ENCODE data around the gene POU6F1.

The POU6F1 gene

DNA sequence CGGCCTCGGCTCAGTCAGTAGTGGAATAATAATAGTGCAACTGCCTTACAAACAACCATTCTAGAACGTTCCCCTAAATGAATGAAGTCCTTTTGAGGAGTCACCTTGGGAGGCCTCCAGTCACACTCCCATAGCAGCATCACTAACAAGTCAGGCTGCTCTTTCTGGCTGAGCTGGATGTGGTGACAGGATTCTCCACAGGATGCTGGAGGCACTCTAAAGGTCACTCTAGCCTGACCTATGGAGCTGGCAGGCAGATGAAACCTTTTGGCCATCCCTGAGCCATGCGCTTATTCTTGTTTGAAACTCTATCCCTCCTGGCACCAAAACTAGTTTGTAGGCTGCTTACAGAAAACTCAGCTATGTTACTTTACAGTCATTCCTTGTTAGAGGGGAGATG, 27.0 kb downstream of the POU6F1 start:
- no peak for DNase-seq (ENCODE audit: low read depth)
- TF ChIP-seq, protein P1, sequence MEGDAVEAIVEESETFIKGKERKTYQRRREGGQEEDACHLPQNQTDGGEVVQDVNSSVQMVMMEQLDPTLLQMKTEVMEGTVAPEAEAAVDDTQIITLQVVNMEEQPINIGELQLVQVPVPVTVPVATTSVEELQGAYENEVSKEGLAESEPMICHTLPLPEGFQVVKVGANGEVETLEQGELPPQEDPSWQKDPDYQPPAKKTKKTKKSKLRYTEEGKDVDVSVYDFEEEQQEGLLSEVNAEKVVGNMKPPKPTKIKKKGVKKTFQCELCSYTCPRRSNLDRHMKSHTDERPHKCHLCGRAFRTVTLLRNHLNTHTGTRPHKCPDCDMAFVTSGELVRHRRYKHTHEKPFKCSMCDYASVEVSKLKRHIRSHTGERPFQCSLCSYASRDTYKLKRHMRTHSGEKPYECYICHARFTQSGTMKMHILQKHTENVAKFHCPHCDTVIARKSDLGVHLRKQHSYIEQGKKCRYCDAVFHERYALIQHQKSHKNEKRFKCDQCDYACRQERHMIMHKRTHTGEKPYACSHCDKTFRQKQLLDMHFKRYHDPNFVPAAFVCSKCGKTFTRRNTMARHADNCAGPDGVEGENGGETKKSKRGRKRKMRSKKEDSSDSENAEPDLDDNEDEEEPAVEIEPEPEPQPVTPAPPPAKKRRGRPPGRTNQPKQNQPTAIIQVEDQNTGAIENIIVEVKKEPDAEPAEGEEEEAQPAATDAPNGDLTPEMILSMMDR (IDR thresholded peaks at IDR 0.05; ENCODE audit: insufficient read depth, low read depth, low read length, missing control alignments): no peak
- no peak overlapping the region for H3K4me3 ChIP-seq (ENCODE audit: low read depth, low read length)

DNA sequence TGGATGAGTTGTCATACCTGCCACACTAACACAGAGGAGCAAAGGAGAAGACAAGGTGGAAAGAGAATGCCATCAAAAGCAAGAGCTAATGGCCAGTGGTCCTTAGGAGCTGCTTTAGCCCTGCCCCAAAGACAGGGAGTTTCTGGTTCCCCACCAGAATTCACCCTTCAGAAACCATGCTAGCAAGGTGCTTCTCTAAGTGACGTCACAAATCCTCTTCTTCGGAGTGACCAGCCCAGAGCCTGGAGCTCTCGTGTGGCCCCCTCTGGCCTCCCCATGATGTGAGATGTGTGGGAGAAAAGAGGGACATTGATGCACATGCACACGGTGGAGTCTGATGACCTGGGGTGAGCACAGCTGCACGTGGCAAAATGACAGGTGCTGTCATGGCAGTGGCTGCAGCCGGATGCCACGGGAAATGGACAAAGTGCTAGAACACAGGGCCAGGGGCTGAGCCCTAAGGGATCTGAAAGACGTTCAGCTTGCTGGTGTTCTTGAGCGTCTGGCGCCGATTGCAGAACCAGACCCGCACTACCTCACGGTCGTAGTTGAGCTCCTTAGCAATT, 28.0 kb downstream of the POU6F1 start:
- TF ChIP-seq, protein P1 (IDR thresholded peaks at IDR 0.05; ENCODE audit: insufficient read depth, low read depth, low read length, missing control alignments): no peak
- no peak for DNase-seq (ENCODE audit: low read depth)
- no peak overlapping the region for H3K4me3 ChIP-seq (ENCODE audit: low read depth, low read length)

DNA sequence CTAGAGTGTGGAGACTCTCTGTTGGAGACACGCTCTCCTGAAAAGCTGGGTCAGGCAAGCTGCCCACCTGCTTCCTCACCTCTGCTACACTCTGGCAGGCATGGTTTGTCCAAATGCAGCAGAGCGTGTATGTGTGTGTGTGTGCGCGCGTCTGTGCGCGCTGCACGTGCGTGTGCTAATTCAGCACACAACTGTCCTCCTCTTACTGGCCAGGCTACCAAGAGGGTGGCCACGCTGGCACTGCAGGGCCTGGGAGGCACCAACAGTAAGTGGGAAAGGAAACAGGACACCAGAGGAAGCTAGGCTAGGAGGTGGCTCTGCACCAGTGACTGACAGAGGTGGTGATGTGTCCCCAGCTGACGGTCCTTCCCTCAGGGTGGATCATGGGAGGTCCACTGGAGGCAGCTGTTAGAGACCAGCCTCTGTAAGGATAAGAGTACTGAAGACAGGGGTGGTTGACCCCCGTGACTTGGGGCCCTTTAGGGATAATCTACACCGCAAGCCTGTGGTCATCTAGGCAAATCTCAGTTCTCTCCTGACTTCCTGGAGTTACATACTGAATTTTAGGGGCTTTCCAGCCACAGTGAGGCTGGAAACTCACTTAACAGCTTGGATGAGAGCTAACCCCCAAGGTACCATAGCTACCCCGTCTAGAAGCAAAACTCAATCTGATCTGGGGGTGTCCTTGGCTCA, 29.4 kb downstream of the POU6F1 start:
- TF ChIP-seq, protein P1 (IDR thresholded peaks at IDR 0.05; ENCODE audit: insufficient read depth, low read depth, low read length, missing control alignments): no peak
- DNase-seq (ENCODE audit: low read depth): peak; percentile 83
- H3K4me3 ChIP-seq (ENCODE audit: low read depth, low read length): peak overlapping the region; percentile 41

DNA sequence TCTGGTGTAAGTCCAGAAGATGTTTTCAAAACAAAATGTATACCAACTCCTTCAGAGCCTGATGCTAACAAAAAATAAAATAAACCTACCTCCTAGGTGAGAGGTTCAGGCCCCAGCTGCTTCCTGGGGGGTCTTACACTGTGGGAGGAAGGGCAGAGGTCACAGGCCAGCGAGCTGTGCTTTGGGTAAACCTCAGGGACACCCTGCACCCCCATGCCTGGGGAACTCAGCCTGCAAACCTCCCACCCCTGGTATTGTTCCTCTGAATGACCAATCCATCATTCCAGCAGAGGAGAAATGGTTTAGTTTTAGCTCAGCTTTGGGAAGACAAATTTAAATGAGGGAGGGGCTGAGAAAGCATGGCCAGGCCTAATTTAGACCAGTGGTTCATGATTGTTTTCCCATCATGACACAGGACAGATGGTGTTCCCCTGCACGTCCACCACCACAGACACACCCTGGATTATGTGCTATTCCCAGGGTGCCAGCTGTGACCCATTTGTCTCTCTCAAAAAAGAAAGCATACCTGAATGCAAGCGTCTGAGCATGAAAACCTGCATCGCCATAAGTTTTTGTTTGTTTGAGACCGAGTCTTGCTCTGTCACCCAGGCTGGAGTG, 30.4 kb downstream of the POU6F1 start:
- TF ChIP-seq, protein P1 (IDR thresholded peaks at IDR 0.05; ENCODE audit: insufficient read depth, low read depth, low read length, missing control alignments): no peak

DNA sequence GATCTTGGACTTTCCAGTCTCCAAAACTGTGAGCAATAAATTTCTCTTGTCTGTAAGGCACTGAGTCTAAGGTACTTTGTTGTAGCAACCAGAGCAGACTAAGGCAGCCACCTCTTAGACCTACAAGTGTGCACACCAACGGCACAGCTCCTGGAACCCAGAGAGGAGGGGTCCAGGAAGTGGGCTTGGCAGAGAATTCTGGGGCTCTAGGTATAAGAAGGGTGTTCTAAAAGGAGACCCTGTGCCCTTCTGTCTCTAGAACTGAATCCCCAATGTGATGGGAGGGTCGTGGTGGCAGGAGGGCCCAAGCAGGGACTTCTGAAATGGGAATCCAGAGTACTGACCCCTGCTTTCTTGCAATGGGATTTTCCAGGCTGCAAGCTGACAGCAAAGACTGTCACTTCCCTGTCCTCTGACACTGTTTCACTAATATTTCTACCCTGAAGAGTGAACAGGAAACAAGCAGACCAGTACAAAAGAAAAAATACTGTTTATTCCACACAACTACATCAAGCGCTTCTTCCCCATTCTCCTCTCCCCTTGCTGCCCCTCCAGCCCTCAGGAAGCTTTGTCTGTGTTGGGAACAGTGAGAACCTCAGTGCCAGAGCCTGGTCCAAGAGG, 31.3 kb downstream of the POU6F1 start:
- DNase-seq (ENCODE audit: low read depth): no peak
- no peak overlapping the region for H3K4me3 ChIP-seq (ENCODE audit: low read depth, low read length)
- TF ChIP-seq, protein P1 (IDR thresholded peaks at IDR 0.05; ENCODE audit: insufficient read depth, low read depth, low read length, missing control alignments): no peak

More for the DNA sequence above, 30.4 kb downstream of the POU6F1 start:
- no peak for DNase-seq (ENCODE audit: low read depth)
- H3K4me3 ChIP-seq (ENCODE audit: low read depth, low read length): no peak overlapping the region

DNA sequence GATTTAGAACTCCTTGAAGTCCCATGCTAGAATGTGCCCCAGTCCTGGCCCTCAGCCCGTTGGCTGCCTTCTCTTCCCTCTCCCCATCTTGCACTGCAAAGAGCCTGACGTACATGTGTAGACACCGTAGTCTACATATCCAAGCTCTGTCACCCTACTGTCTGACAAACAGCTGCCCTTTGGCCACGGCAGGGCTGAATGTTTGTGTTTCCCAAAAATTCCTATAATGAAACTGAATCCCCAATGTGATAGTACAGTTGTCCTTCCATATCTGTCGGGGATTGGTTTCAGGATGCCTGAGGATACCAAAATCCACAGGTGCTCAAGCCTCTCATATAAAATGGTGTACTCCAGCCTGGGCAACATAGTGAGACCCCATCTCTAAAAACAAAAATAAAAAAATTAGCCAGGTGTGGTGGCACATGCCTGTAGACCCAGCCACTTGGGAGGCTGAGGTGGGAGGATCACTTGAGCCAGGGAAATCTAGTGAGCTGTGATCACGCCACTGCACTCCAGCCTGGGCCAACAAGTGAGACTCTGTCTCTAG, 32.6 kb downstream of the POU6F1 start:
- TF ChIP-seq, protein P1 (IDR thresholded peaks at IDR 0.05; ENCODE audit: insufficient read depth, low read depth, low read length, missing control alignments): no peak
- DNase-seq (ENCODE audit: low read depth): no peak
- no peak overlapping the region for H3K4me3 ChIP-seq (ENCODE audit: low read depth, low read length)
